AG04449 (cell line): ENCODE results near the gene PGA4.

Experiments
- CTCF ChIA-PET: fragments of 350-600 bp; formaldehyde crosslinking; extraction: SDS; loops from one replicate; lab custom pipeline; 2021; ENCODE audit warnings: antibody characterized with exemption; lab: Yijun Ruan, JAX
- POLR2A ChIA-PET: fragments of 400-600, 350-600 bp; formaldehyde crosslinking; extraction: SDS; loops from one replicate; lab custom pipeline; 2020; ENCODE audit warnings: antibody characterized with exemption, inconsistent platforms; lab: Yijun Ruan, JAX
- DNase-seq: peaks from one replicate; pipeline ENCODE4 v3.0.0-alpha.2; 2010; ENCODE audit warnings: low read depth, low spot score
- H3K4me3 ChIP-seq: 2 replicates; pipeline ENCODE4 v1.5.1; 2011; ENCODE audit warnings: low read depth, mild to moderate bottlenecking, control low read depth, low read length
- CTCF ChIP-seq: IDR thresholded peaks from one replicate; pipeline ENCODE4 v1.5.1; 2011; ENCODE audit warnings: mild to moderate bottlenecking, moderate library complexity, low read length, control low read depth, inconsistent platforms; ENCODE audit not compliant: insufficient read depth; ENCODE audit errors: missing control alignments

The PGA4 gene

DNA sequence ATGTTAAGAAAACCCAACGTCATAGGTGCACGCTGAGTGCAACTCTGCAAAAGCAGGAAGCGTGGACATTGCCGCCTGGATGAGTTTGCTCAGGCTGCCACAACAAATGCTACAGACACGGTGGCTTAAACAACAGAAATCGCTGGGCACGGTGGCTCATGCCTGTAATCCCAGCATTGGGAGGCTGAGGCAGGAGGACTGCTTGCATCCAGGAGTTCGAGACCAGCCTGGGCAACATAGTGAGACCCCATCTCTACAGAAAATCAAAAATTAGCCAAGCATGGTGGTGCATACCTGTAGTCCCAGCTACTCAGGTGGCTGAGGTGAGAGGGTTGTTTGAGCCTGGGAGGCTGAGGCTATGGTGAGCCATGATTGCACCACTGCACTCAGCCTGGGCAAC is 32.2 kb upstream of the PGA4 start:
- ChIA-PET POLR2A (no interaction called here), CTCF (interaction anchor here (1.6 to 5.0 kb wide), 2 partner anchors 196 to 359 kb away, joined by 4 to 33 read pairs; no protein-coding TSS in a partner anchor)
- no peak overlapping the region for H3K4me3 ChIP-seq
- no peak for TF ChIP-seq CTCF
- no peak for DNase-seq

GRCh38 chr11:61193596-61193995 is 28.6 kb upstream of the PGA4 start:
- ChIA-PET POLR2A (no interaction called here), CTCF (no interaction called here)
- DNase-seq, result no peak
- no peak for TF ChIP-seq CTCF
- no peak overlapping the region for H3K4me3 ChIP-seq

GRCh38 chr11:61194169-61194671 is 27.9 kb upstream of the PGA4 start:
- CTCF ChIA-PET, result no interaction called here

GRCh38 chr11:61194981-61195695 is 27.0 kb upstream of the PGA4 start:
- no peak overlapping the region for H3K4me3 ChIP-seq
- POLR2A ChIA-PET, result no interaction called here
- CTCF ChIA-PET, result interaction anchor here (1.4 to 3.1 kb wide), 2 partner anchors 8 to 10 kb away, joined by 3 to 22 read pairs; no protein-coding TSS in a partner anchor
- no peak for TF ChIP-seq CTCF
- no peak for DNase-seq

More at GRCh38 chr11:61194169-61194671, 27.9 kb upstream of the PGA4 start:
- DNase-seq, result no peak
- POLR2A ChIA-PET, result no interaction called here
- no peak for TF ChIP-seq CTCF
- H3K4me3 ChIP-seq, result no peak overlapping the region

DNA sequence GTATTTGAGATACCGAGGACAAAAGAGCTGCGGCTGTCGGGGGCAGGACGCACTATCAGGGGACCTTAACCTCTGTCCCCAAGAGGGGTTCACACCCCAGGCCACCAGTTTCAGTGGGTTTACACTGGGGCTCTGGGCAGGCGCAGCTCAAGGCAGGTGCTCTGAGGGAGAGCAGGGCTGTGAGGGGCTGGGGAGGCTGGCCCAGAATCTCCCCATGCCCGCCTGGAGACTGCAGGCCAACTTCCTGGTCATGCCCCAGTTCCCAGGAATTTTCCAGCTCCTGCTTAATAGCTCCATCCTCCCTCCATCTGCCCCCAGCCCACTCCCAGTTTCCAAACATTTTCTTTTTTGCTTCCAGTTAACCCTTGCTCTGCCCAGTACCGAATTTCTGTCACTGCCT is 26.4 kb upstream of the PGA4 start:
- CTCF ChIA-PET, result interaction anchor here (1.4 to 3.1 kb wide), 2 partner anchors 8 to 11 kb away, joined by 3 to 22 read pairs; no protein-coding TSS in a partner anchor
- DNase-seq, result no peak
- POLR2A ChIA-PET, result no interaction called here

More for the DNA sequence above, 26.4 kb upstream of the PGA4 start:
- no peak overlapping the region for H3K4me3 ChIP-seq
- no peak for TF ChIP-seq CTCF
